ENCODE data around the gene TMEM120B.

The TMEM120B gene

DNA sequence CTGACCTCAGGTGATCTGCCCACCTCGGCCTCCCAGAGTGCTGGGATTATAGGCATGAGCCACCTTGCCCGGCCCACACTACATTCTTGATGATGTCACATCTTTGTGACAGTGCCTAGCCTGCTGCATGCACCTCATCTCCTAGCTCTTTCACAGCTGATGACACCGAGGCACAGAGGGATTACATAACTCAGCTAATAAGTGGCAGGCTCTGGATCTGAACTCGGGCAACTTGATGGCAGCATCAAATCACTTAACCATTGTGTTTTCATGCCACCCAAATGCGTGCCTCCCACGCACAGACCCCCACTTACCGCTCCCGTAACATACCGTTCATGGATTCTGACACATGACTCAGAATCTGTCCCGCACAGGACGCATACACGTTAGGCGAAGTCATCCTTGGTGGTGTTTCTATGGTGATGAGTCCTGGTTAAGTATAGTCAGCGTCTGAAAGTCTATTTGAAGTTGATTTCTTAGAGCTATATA is 7.4 kb downstream of the TMEM120B start:
- TF ChIP-seq CTCF (IDR thresholded peaks at IDR 0.05; ENCODE audit: low read depth, low read length): no peak
- peak; percentile 34 for DNase-seq (ENCODE audit: extremely low read depth, low read depth)

GRCh38 chr12:121720762-121721161 is 8.2 kb downstream of the TMEM120B start:
- TF ChIP-seq CTCF (IDR thresholded peaks at IDR 0.05; ENCODE audit: low read depth, low read length): no peak
- DNase-seq (ENCODE audit: extremely low read depth, low read depth): no peak

DNA sequence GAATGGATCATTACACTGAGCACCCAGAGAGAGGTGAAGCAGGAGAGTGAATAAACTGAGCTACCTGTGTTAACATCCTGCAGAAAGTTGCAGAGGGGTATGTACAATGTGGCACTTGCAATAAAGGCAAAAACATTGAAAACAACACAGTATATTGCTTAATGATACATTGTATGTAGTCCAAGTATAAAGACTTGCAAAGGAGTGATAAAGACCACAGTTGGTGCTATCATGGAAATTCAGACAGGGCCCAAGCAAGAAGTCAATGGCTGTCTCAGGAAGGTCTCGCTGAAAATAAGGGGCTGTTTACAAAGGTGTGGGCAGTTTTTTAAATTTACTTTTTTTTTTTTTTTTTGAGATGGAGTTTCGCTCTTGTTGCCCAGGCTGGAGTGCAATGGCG is 10.0 kb downstream of the TMEM120B start:
- no peak for TF ChIP-seq CTCF (IDR thresholded peaks at IDR 0.05; ENCODE audit: low read depth, low read length)
- DNase-seq (ENCODE audit: extremely low read depth, low read depth): no peak

DNA sequence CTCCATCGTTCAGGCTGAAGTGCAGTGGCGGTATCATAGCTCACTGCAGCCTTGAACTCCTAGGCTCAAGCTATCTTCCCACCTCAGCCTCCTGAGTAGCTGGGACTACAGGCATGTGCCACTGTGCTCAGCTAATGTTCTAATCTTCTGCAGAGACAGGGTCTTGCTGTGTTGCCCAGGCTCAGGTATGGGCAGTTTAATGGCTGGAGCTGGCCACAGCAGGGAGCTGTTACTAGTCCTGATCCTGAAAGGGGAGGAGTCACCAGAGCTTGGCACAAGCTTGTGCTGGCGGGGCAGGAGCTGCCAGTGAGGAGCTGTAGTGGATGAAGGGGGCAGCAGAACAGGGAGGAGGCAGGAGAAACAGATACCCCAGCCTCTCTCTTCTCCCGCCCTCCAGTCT is 10.6 kb downstream of the TMEM120B start:
- no peak for DNase-seq (ENCODE audit: extremely low read depth, low read depth)
- no peak for TF ChIP-seq CTCF (IDR thresholded peaks at IDR 0.05; ENCODE audit: low read depth, low read length)

DNA sequence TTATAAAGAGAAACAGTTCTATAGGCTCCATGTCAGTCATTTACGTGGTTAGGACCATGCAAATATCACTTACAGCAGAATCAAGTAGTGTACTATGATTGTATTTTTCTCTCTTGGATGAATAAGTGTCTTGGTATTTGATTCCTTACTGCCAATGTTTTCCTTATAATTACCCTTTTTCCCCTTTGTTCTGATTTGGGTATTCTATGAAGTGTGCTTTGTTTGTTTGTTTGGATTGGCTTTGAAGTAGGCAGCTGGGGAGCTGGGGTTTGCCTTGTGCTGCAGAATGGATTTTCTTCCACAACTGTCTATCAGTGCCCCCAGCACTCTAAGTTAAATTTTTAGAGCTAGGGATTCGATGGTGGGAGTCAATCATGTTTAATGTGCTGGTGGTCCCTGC is 12.4 kb downstream of the TMEM120B start:
- no peak for TF ChIP-seq CTCF (IDR thresholded peaks at IDR 0.05; ENCODE audit: low read depth, low read length)
- no peak for DNase-seq (ENCODE audit: extremely low read depth, low read depth)

GRCh38 chr12:121725423-121725822 is 12.9 kb downstream of the TMEM120B start:
- TF ChIP-seq CTCF (IDR thresholded peaks at IDR 0.05; ENCODE audit: low read depth, low read length): no peak

GRCh38 chr12:121729021-121729420 is 16.5 kb downstream of the TMEM120B start:
- no peak for DNase-seq (ENCODE audit: extremely low read depth, low read depth)
- TF ChIP-seq CTCF (IDR thresholded peaks at IDR 0.05; ENCODE audit: low read depth, low read length): no peak

More at GRCh38 chr12:121725423-121725822, 12.9 kb downstream of the TMEM120B start:
- DNase-seq (ENCODE audit: extremely low read depth, low read depth): no peak

Data from AG09319 (cell line).